Neural progenitor cell (in vitro differentiated cells): ENCODE results near the gene FGFR3. TPM values are rescaled to one million over a fixed set of nuclear protein-coding genes. Genes with fewer than 3 reads are reported as not detected.

Experiments
- DNase-seq: peaks from one replicate; pipeline ENCODE4 v3.0.0-alpha.2; 2016; ENCODE audit warnings: low spot score
- H2AFZ ChIP-seq: fragments of 200-600 bp; sonication (generic); replicated peaks from 2 replicates; pipeline ENCODE4 v1.6.1; 2016; ENCODE audit warnings: antibody characterized with exemption
- H3F3A ChIP-seq: fragments of 200-600 bp; sonication (generic); 2 replicates; pipeline ENCODE4 v1.6.1; 2016; ENCODE audit warnings: antibody characterized with exemption, low read depth
- H3K27ac ChIP-seq: fragments of 200-600 bp; sonication (generic); 2 replicates; pipeline ENCODE4 v1.5.1; 2016; ENCODE audit warnings: mild to moderate bottlenecking
- H3K27me3 ChIP-seq: fragments of 200-600 bp; sonication (generic); 2 replicates; pipeline ENCODE4 v1.6.1; 2016; ENCODE audit warnings: mild to moderate bottlenecking, moderate library complexity
- H3K36me3 ChIP-seq: fragments of 200-600 bp; sonication (generic); 2 replicates; pipeline ENCODE4 v1.5.1; 2016
- H3K4me1 ChIP-seq: fragments of 200-600 bp; sonication (generic); 2 replicates; pipeline ENCODE4 v1.6.1; 2016; ENCODE audit warnings: mixed run types
- H3K4me2 ChIP-seq: fragments of 200-600 bp; sonication (generic); 2 replicates; pipeline ENCODE4 v1.6.1; 2016
- H3K4me3 ChIP-seq: fragments of 200-600 bp; sonication (generic); 2 replicates; pipeline ENCODE4 v1.5.1; 2016
- H3K79me2 ChIP-seq: fragments of 200-600 bp; sonication (generic); 2 replicates; pipeline ENCODE4 v1.6.1; 2016; ENCODE audit warnings: low read depth
- H3K9ac ChIP-seq: fragments of 200-600 bp; sonication (generic); 2 replicates; pipeline ENCODE4 v1.6.1; 2016
- H3K9me3 ChIP-seq: fragments of 200-600 bp; sonication (generic); 2 replicates; pipeline ENCODE4 v1.5.1; 2016; ENCODE audit warnings: low read depth
- H4K20me1 ChIP-seq: fragments of 200-600 bp; sonication (generic); 2 replicates; pipeline ENCODE4 v1.6.1; 2016; ENCODE audit warnings: low read depth
- H3K27ac Mint-ChIP-seq: 3 replicates; pipeline ENCODE4 v1.8.0; 2021; ENCODE audit warnings: mixed read lengths
- H3K27me3 Mint-ChIP-seq: 2 replicates; pipeline ENCODE4 v1.8.0; 2022; ENCODE audit warnings: low read depth, mild to moderate bottlenecking, inconsistent platforms, moderate library complexity, mixed read lengths; ENCODE audit not compliant: insufficient read depth
- H3K36me3 Mint-ChIP-seq: 3 replicates; pipeline ENCODE4 v1.8.0; 2021; ENCODE audit warnings: mixed read lengths
- H3K4me1 Mint-ChIP-seq: 3 replicates; pipeline ENCODE4 v1.8.0; 2021; ENCODE audit warnings: mixed read lengths
- H3K4me3 Mint-ChIP-seq: 3 replicates; pipeline ENCODE4 v1.8.0; 2021; ENCODE audit warnings: mild to moderate bottlenecking, moderate library complexity, mixed read lengths
- H3K9me3 Mint-ChIP-seq: 3 replicates; pipeline ENCODE4 v1.8.0; 2020; ENCODE audit warnings: mixed read lengths
- CTCF ChIP-seq: fragments of 200-600 bp; sonication (generic); IDR thresholded peaks from 2 replicates; pipeline ENCODE4 v1.5.1; 2017; ENCODE audit warnings: antibody characterized with exemption, mild to moderate bottlenecking
- EZH2 ChIP-seq: fragments of 200-600 bp; sonication (generic); IDR thresholded peaks from 2 replicates; pipeline ENCODE4 v1.6.1; 2017; ENCODE audit warnings: antibody characterized with exemption, mild to moderate bottlenecking, moderate library complexity
- EZH2phosphoT487 ChIP-seq: fragments of 200-600 bp; sonication (generic); IDR thresholded peaks from 2 replicates; pipeline ENCODE4 v1.6.1; 2017; ENCODE audit warnings: antibody characterized with exemption
- total RNA-seq: library from RNA; depleted of rRNA; stranded (reverse); fragments of >200 nt; gene quantifications from 2 replicates; pipeline ENCODE4 v1.2.3, GENCODE V29; 2015; ENCODE audit warnings: low replicate concordance

FGFR3 gene
- total RNA-seq, 1 donor from 2014 or later: 4.8 TPM

- no peaks in the 10 kb centered on the region for H3K9me3 ChIP-seq
- H3K4me3 Mint-ChIP-seq: no peak overlapping the region
- DNase-seq: peak; percentile 91
- no peak overlapping the region for H3K4me3 ChIP-seq
- no peak overlapping the region for H3K27ac Mint-ChIP-seq
- H3K27ac ChIP-seq: no peak overlapping the region
- H2AFZ ChIP-seq: no peak overlapping the region
- H3K4me1 ChIP-seq: peaks cover 10% of the 10 kb centered on the region
- peaks cover 2% of the 10 kb centered on the region for H3K27me3 Mint-ChIP-seq
- TF ChIP-seq CTCF (peak; percentile 95), EZH2 (no peak), EZH2phosphoT487 (no peak)
- H3K9ac ChIP-seq: no peak overlapping the region
- H3K36me3 ChIP-seq: no peaks in the 10 kb centered on the region
- H3K79me2 ChIP-seq: no peaks in the 10 kb centered on the region
- peaks cover 3% of the 10 kb centered on the region for H3K4me1 Mint-ChIP-seq
- H3K4me2 ChIP-seq: no peak overlapping the region
- H3K9me3 Mint-ChIP-seq: no peaks in the 10 kb centered on the region
- H3K27me3 ChIP-seq: peaks cover 6% of the 10 kb centered on the region
- H3F3A ChIP-seq: peaks cover 37% of the 10 kb centered on the region
- peaks cover 12% of the 10 kb centered on the region for H3K36me3 Mint-ChIP-seq
- H4K20me1 ChIP-seq: peaks cover 24% of the 10 kb centered on the region
Observed at GRCh38 chr4:1746265-1746691, 46.8 kb upstream of the FGFR3 start.

DNA sequence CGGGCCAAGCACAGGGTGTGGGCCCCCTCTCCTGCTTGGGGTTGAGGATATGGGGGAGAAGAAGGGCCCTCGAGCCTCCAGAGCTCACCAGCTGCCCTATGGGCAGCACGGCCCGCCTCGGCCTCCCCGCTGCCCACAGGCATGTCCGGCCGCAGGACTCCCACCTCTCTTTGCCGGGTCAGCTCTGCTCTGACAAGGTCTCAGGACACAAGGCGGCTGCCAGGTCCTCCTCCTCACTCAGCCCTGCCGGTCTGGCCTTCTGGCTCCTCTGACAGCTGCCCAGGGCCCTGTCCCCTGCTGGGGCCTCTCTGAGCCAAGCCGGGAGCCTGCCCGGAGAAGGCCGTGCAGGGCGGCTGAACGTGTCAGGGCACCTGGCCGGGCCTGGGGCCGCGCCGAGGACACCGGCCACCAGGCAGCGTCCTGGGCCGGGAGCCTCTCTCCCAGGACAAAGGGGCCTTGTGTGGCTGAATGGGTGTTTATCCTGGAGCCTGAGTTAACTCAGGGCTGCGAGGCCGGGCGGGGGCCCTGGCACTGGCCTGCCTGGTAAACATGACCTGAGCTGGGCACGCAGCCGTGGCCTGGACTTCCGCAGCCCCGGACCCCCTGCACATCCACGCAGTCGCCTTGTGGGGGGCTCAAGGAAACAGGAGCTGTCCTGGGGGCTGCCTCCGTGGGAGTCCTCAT, 46.0 kb upstream of the FGFR3 start:
- Mint-ChIP-seq H3K4me3 (no peak overlapping the region), H3K36me3 (peaks cover 6% of the 10 kb centered on the region), H3K27ac (no peak overlapping the region), H3K4me1 (peaks cover 3% of the 10 kb centered on the region), H3K27me3 (peaks cover 2% of the 10 kb centered on the region), H3K9me3 (no peaks in the 10 kb centered on the region)
- Histone ChIP-seq H3K9me3 (no peaks in the 10 kb centered on the region), H3K27ac (no peak overlapping the region), H3F3A (peaks cover 31% of the 10 kb centered on the region), H3K9ac (no peak overlapping the region), H4K20me1 (peaks cover 20% of the 10 kb centered on the region), H3K79me2 (no peaks in the 10 kb centered on the region), H3K27me3 (peaks cover 6% of the 10 kb centered on the region), H3K4me3 (no peak overlapping the region), H3K4me1 (peaks cover 10% of the 10 kb centered on the region), H2AFZ (no peak overlapping the region), H3K36me3 (no peaks in the 10 kb centered on the region), H3K4me2 (no peak overlapping the region)
- TF ChIP-seq CTCF: no peak
- DNase-seq: no peak

DNA sequence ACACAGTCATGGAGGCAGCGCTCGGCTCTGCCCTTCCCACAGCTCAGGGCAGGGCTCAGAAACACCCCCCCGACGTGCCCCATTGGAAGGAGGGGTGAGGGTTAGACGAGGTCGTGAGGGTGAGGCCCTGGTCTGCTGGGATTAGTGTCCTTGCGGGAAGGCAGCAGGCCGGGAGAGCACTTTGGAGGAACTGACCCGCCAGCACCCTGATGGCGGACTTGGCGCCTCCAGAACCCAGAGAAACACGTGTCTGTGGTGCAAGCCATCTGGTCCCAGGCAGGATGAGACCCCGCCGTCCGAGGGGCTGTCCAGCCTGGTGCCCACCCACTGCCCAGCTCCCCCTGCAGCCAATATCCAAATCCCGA, 45.5 kb upstream of the FGFR3 start:
- Histone ChIP-seq H4K20me1 (peaks cover 20% of the 10 kb centered on the region), H3K4me3 (no peak overlapping the region), H3K27me3 (peaks cover 6% of the 10 kb centered on the region), H3K36me3 (no peaks in the 10 kb centered on the region), H3K79me2 (no peaks in the 10 kb centered on the region), H3K4me1 (peaks cover 10% of the 10 kb centered on the region), H3K4me2 (no peak overlapping the region), H3K9me3 (no peaks in the 10 kb centered on the region), H3F3A (peaks cover 30% of the 10 kb centered on the region), H3K27ac (no peak overlapping the region), H3K9ac (no peak overlapping the region), H2AFZ (no peak overlapping the region)
- TF ChIP-seq CTCF: no peak
- TF ChIP-seq EZH2phosphoT487: no peak
- no peak for TF ChIP-seq EZH2
- Mint-ChIP-seq H3K9me3 (no peaks in the 10 kb centered on the region), H3K4me3 (no peak overlapping the region), H3K4me1 (peaks cover 3% of the 10 kb centered on the region), H3K27me3 (peaks cover 2% of the 10 kb centered on the region), H3K27ac (no peak overlapping the region), H3K36me3 (peaks cover 6% of the 10 kb centered on the region)
- DNase-seq: no peak
